ENCODE data around the gene ATP6V1E1.

DNA sequence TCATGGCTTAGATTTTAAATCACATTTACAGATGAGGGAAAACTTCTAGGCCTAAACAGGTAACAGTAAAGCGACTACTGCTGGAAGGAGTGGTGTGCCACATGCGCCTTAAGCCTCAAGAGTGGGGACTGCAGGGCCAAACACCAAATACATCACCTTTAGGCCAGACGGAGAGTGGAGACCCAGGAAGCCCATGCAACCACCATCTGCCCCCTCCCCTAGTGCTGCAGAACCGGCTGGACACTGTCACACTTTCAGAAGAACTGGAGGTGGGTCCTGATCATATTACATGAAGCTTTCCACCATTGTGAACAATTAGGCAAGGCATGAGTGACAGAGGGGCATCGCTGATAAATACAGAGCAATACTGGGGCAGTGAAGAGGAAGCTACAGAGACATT is 36.3 kb downstream of the ATP6V1E1 start:
- TF ChIP-seq, protein P1, sequence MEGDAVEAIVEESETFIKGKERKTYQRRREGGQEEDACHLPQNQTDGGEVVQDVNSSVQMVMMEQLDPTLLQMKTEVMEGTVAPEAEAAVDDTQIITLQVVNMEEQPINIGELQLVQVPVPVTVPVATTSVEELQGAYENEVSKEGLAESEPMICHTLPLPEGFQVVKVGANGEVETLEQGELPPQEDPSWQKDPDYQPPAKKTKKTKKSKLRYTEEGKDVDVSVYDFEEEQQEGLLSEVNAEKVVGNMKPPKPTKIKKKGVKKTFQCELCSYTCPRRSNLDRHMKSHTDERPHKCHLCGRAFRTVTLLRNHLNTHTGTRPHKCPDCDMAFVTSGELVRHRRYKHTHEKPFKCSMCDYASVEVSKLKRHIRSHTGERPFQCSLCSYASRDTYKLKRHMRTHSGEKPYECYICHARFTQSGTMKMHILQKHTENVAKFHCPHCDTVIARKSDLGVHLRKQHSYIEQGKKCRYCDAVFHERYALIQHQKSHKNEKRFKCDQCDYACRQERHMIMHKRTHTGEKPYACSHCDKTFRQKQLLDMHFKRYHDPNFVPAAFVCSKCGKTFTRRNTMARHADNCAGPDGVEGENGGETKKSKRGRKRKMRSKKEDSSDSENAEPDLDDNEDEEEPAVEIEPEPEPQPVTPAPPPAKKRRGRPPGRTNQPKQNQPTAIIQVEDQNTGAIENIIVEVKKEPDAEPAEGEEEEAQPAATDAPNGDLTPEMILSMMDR (IDR thresholded peaks at IDR 0.05), result no peak
- TF ChIP-seq POLR2A (IDR thresholded peaks at IDR 0.05), result no peak

Measured in thyroid gland (tissue), 4 donors.